ENCODE data around the gene ADGRA1. TPM values are rescaled to one million over a fixed set of nuclear protein-coding genes. Genes with fewer than 3 reads are reported as not detected.

Gene ADGRA1
- total and polyA plus RNA-seq, 2 donors (not counting 3 experiments of a cell fraction or from before 2014, with no cell fraction given) = not detected

DNA sequence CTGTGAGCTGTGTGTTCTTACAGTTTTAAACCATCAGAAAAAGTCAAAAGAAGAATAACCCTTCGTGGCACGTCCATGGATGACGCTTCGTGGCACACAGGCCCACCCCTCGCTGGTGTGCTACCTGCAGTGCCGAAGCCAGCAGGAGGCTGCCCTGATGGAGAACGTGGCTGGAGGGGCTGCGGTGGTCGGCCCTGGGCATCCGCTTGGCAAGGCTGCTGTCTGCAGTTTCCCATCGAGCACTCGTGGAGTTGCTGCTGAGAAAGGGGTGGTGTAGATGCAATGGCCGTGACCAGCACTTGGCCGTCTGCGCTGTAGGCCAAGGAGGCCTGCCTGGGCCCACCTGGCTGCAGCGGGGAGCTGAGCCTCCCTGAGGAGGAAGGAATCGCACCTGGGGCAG lies 3.2 kb upstream of the ADGRA1 start:
- BruUV-seq (replicated peaks) = no TSS peak
- H3K4me3 ChIP-seq (replicated peaks in 1 of 3; ENCODE audit: insufficient read depth in 1 of 3, low read depth in 1 of 3, low read length in 3 of 3) = no peak overlapping the region

More for the DNA sequence above, 3.2 kb upstream of the ADGRA1 start:
- Histone ChIP-seq H3K4me1 (ENCODE audit: control insufficient read depth, extremely low read depth, insufficient read depth, low read length) (no peaks in the 10 kb centered on the region), H3K9me3 (replicated peaks; ENCODE audit: control insufficient read depth, insufficient read depth, low read length) (no peaks in the 10 kb centered on the region), H2AFZ (ENCODE audit: low read depth, low read length) (no peak overlapping the region), H3K36me3 (ENCODE audit: control insufficient read depth in 2 of 2, extremely low read depth in 1 of 2, insufficient read depth in 2 of 2, low read length in 2 of 2) (no peaks in the 10 kb centered on the region), H3K27me3 (ENCODE audit: control insufficient read depth in 2 of 2, insufficient read depth in 2 of 2, low read length in 2 of 2) (peaks cover 5 to 12% of the 10 kb centered on the region in 2 experiments), H3K4me2 (ENCODE audit: insufficient read depth, low read length) (no peak overlapping the region), H3K9me1 (replicated peaks; ENCODE audit: control insufficient read depth, extremely low read depth, insufficient read depth, low read length) (no peaks in the 10 kb centered on the region), H3K79me2 (ENCODE audit: control insufficient read depth, insufficient read depth, low read length) (no peaks in the 10 kb centered on the region), H3K9ac (replicated peaks; ENCODE audit: extremely low read depth, insufficient read depth, low read length) (no peak overlapping the region), H4K20me1 (replicated peaks; ENCODE audit: control insufficient read depth, extremely low read depth, insufficient read depth, low read length) (no peaks in the 10 kb centered on the region), H3K27ac (ENCODE audit: insufficient read depth, low read depth, low read length) (no peak overlapping the region)
- no peak for DNase-seq (ENCODE audit: low read depth, low spot score)
- FAIRE-seq = no peak
- intact Hi-C loops (cut with micrococcal nuclease) (no loop called here), dilution Hi-C loops (cut with MboI; ENCODE audit: extremely low pct_ligation_motif_present, low sequenced_read_pairs) (no loop called here)
- TF ChIP-seq JUN (IDR thresholded peaks at IDR 0.05; ENCODE audit: borderline replicate concordance, insufficient read depth, insufficient read length, low read depth) (no peak), MAX (IDR thresholded peaks at IDR 0.05; ENCODE audit: insufficient read depth, insufficient read length) (no peak), EZH2 (IDR thresholded peaks at IDR 0.05; ENCODE audit: borderline replicate concordance, low read depth, low read length, severe bottlenecking) (no peak), POLR2AphosphoS5 (IDR thresholded peaks at IDR 0.05; ENCODE audit: insufficient read depth, low read depth, low read length) (no peak), MYC (IDR thresholded peaks at IDR 0.05; ENCODE audit: low read depth, low read length) (no peak), POLR2A (IDR thresholded peaks at IDR 0.05; ENCODE audit: low read depth, low read length) (no peak), GATA2 (IDR thresholded peaks at IDR 0.05; ENCODE audit: insufficient read depth, insufficient read length, low read depth, low read length) (no peak)
- TF ChIP-seq, protein P1, sequence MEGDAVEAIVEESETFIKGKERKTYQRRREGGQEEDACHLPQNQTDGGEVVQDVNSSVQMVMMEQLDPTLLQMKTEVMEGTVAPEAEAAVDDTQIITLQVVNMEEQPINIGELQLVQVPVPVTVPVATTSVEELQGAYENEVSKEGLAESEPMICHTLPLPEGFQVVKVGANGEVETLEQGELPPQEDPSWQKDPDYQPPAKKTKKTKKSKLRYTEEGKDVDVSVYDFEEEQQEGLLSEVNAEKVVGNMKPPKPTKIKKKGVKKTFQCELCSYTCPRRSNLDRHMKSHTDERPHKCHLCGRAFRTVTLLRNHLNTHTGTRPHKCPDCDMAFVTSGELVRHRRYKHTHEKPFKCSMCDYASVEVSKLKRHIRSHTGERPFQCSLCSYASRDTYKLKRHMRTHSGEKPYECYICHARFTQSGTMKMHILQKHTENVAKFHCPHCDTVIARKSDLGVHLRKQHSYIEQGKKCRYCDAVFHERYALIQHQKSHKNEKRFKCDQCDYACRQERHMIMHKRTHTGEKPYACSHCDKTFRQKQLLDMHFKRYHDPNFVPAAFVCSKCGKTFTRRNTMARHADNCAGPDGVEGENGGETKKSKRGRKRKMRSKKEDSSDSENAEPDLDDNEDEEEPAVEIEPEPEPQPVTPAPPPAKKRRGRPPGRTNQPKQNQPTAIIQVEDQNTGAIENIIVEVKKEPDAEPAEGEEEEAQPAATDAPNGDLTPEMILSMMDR (IDR thresholded peaks at IDR 0.05; ENCODE audit: extremely low read depth in 1 of 2, insufficient read depth in 1 of 2, low read depth in 1 of 2, low read length in 2 of 2) = no peak
- POLR2A ChIA-PET = no interaction called here
- CTCF ChIA-PET = no interaction called here
